Measurements from ENCODE around the gene MX1.

The MX1 gene

GRCh38 chr21:41480086-41480690, 54.1 kb downstream of the MX1 start:
- no peaks in the 10 kb centered on the region for H3K9me3 ChIP-seq (ENCODE audit: control insufficient read depth, low read length)
- no peak overlapping the region for H3K4me3 ChIP-seq (ENCODE audit: extremely low read depth, insufficient read depth, low read length, poor library complexity, severe bottlenecking)
- H3K4me1 ChIP-seq (ENCODE audit: control insufficient read depth, insufficient read depth, low read length, poor library complexity, severe bottlenecking), result peaks cover 14% of the 10 kb centered on the region
- H3K27ac ChIP-seq (ENCODE audit: low read depth, low read length, severe bottlenecking), result no peak overlapping the region
- WGBS, 2 experiments (ENCODE audit: insufficient coverage in 2 of 2), result 92% methylated on average over 13 to 17 of the region's 17 CpGs
- no peaks in the 10 kb centered on the region for H3K36me3 ChIP-seq (ENCODE audit: control insufficient read depth, insufficient read depth, low read length)

- no peaks in the 10 kb centered on the region for H3K36me3 ChIP-seq (ENCODE audit: control insufficient read depth, insufficient read depth, low read length)
- whole genome bisulfite sequencing, 2 experiments (ENCODE audit: insufficient coverage in 2 of 2), result 89 to 93% methylated on average over 7 of the region's 8 CpGs
- peaks cover 19% of the 10 kb centered on the region for H3K4me1 ChIP-seq (ENCODE audit: control insufficient read depth, insufficient read depth, low read length, poor library complexity, severe bottlenecking)
- H3K4me3 ChIP-seq (ENCODE audit: extremely low read depth, insufficient read depth, low read length, poor library complexity, severe bottlenecking), result no peak overlapping the region
- no peaks in the 10 kb centered on the region for H3K9me3 ChIP-seq (ENCODE audit: control insufficient read depth, low read length)
- no peak overlapping the region for H3K27ac ChIP-seq (ENCODE audit: low read depth, low read length, severe bottlenecking)
These were observed 55.2 kb downstream of the MX1 start for GRCh38 chr21:41481191-41481590.

- no peak overlapping the region for H3K4me3 ChIP-seq (ENCODE audit: extremely low read depth, insufficient read depth, low read length, poor library complexity, severe bottlenecking)
- no peak overlapping the region for H3K27ac ChIP-seq (ENCODE audit: low read depth, low read length, severe bottlenecking)
- H3K4me1 ChIP-seq (ENCODE audit: control insufficient read depth, insufficient read depth, low read length, poor library complexity, severe bottlenecking), result peaks cover 27% of the 10 kb centered on the region
- no peaks in the 10 kb centered on the region for H3K36me3 ChIP-seq (ENCODE audit: control insufficient read depth, insufficient read depth, low read length)
- 78 to 95% methylated on average over 5 to 6 of the region's 6 CpGs for WGBS, 2 experiments (ENCODE audit: insufficient coverage in 2 of 2)
- H3K9me3 ChIP-seq (ENCODE audit: control insufficient read depth, low read length), result no peaks in the 10 kb centered on the region
These were observed 56.3 kb downstream of the MX1 start for GRCh38 chr21:41482301-41482700.

- WGBS, 2 experiments (ENCODE audit: insufficient coverage in 2 of 2), result 90 to 94% methylated on average over 4 to 5 of the region's 6 CpGs
- H3K4me3 ChIP-seq (ENCODE audit: extremely low read depth, insufficient read depth, low read length, poor library complexity, severe bottlenecking), result no peak overlapping the region
- H3K9me3 ChIP-seq (ENCODE audit: control insufficient read depth, low read length), result no peaks in the 10 kb centered on the region
- peaks cover 21% of the 10 kb centered on the region for H3K4me1 ChIP-seq (ENCODE audit: control insufficient read depth, insufficient read depth, low read length, poor library complexity, severe bottlenecking)
- H3K36me3 ChIP-seq (ENCODE audit: control insufficient read depth, insufficient read depth, low read length), result no peaks in the 10 kb centered on the region
- H3K27ac ChIP-seq (ENCODE audit: low read depth, low read length, severe bottlenecking), result no peak overlapping the region
These were observed 56.9 kb downstream of the MX1 start for GRCh38 chr21:41482980-41483379.

GRCh38 chr21:41483415-41483814, 57.4 kb downstream of the MX1 start:
- Histone ChIP-seq H3K36me3 (ENCODE audit: control insufficient read depth, insufficient read depth, low read length) (no peaks in the 10 kb centered on the region), H3K4me3 (ENCODE audit: extremely low read depth, insufficient read depth, low read length, poor library complexity, severe bottlenecking) (no peak overlapping the region), H3K4me1 (ENCODE audit: control insufficient read depth, insufficient read depth, low read length, poor library complexity, severe bottlenecking) (peaks cover 21% of the 10 kb centered on the region), H3K9me3 (ENCODE audit: control insufficient read depth, low read length) (no peaks in the 10 kb centered on the region), H3K27ac (ENCODE audit: low read depth, low read length, severe bottlenecking) (no peak overlapping the region)
- WGBS, 2 experiments (ENCODE audit: insufficient coverage in 2 of 2), result no CpG with 5 or more reads among the region's 12 CpGs

- WGBS, 2 experiments (ENCODE audit: insufficient coverage in 2 of 2), result 83 to 90% methylated on average over 1 to 2 of the region's 4 CpGs
- no peaks in the 10 kb centered on the region for H3K36me3 ChIP-seq (ENCODE audit: control insufficient read depth, insufficient read depth, low read length)
- no peaks in the 10 kb centered on the region for H3K9me3 ChIP-seq (ENCODE audit: control insufficient read depth, low read length)
- H3K27ac ChIP-seq (ENCODE audit: low read depth, low read length, severe bottlenecking), result no peak overlapping the region
- H3K4me3 ChIP-seq (ENCODE audit: extremely low read depth, insufficient read depth, low read length, poor library complexity, severe bottlenecking), result no peak overlapping the region
- H3K4me1 ChIP-seq (ENCODE audit: control insufficient read depth, insufficient read depth, low read length, poor library complexity, severe bottlenecking), result peaks cover 21% of the 10 kb centered on the region
These were observed 57.9 kb downstream of the MX1 start for GRCh38 chr21:41483973-41484372.

- H3K4me1 ChIP-seq (ENCODE audit: control insufficient read depth, insufficient read depth, low read length, poor library complexity, severe bottlenecking), result peaks cover 15% of the 10 kb centered on the region
- peak overlapping the region; percentile 36 for H3K27ac ChIP-seq (ENCODE audit: low read depth, low read length, severe bottlenecking)
- H3K4me3 ChIP-seq (ENCODE audit: extremely low read depth, insufficient read depth, low read length, poor library complexity, severe bottlenecking), result no peak overlapping the region
- no peaks in the 10 kb centered on the region for H3K36me3 ChIP-seq (ENCODE audit: control insufficient read depth, insufficient read depth, low read length)
- WGBS, 2 experiments (ENCODE audit: insufficient coverage in 2 of 2), result 100% methylated on average over 1 of the region's 6 CpGs; no CpG with 5 or more reads in 1 of the 2 experiments
- H3K9me3 ChIP-seq (ENCODE audit: control insufficient read depth, low read length), result no peaks in the 10 kb centered on the region
These were observed 61.0 kb downstream of the MX1 start for GRCh38 chr21:41487082-41487481.

GRCh38 chr21:41488080-41488479, 62.0 kb downstream of the MX1 start:
- H3K4me3 ChIP-seq (ENCODE audit: extremely low read depth, insufficient read depth, low read length, poor library complexity, severe bottlenecking), result no peak overlapping the region
- no peaks in the 10 kb centered on the region for H3K36me3 ChIP-seq (ENCODE audit: control insufficient read depth, insufficient read depth, low read length)
- H3K27ac ChIP-seq (ENCODE audit: low read depth, low read length, severe bottlenecking), result no peak overlapping the region
- 94 to 96% methylated on average over 11 to 12 of the region's 14 CpGs for WGBS, 2 experiments (ENCODE audit: insufficient coverage in 2 of 2)
- H3K9me3 ChIP-seq (ENCODE audit: control insufficient read depth, low read length), result no peaks in the 10 kb centered on the region
- H3K4me1 ChIP-seq (ENCODE audit: control insufficient read depth, insufficient read depth, low read length, poor library complexity, severe bottlenecking), result peaks cover 15% of the 10 kb centered on the region

- H3K4me1 ChIP-seq (ENCODE audit: control insufficient read depth, insufficient read depth, low read length, poor library complexity, severe bottlenecking), result peaks cover 15% of the 10 kb centered on the region
- no peak overlapping the region for H3K4me3 ChIP-seq (ENCODE audit: extremely low read depth, insufficient read depth, low read length, poor library complexity, severe bottlenecking)
- no peak overlapping the region for H3K27ac ChIP-seq (ENCODE audit: low read depth, low read length, severe bottlenecking)
- H3K36me3 ChIP-seq (ENCODE audit: control insufficient read depth, insufficient read depth, low read length), result no peaks in the 10 kb centered on the region
- 66 to 82% methylated on average over 3 of the region's 7 CpGs for WGBS, 2 experiments (ENCODE audit: insufficient coverage in 2 of 2)
- no peaks in the 10 kb centered on the region for H3K9me3 ChIP-seq (ENCODE audit: control insufficient read depth, low read length)
These were observed 63.3 kb downstream of the MX1 start for GRCh38 chr21:41489329-41489728.

- no peaks in the 10 kb centered on the region for H3K9me3 ChIP-seq (ENCODE audit: control insufficient read depth, low read length)
- H3K36me3 ChIP-seq (ENCODE audit: control insufficient read depth, insufficient read depth, low read length), result no peaks in the 10 kb centered on the region
- no peak overlapping the region for H3K27ac ChIP-seq (ENCODE audit: low read depth, low read length, severe bottlenecking)
- 68 to 76% methylated on average over 3 to 4 of the region's 4 CpGs for WGBS, 2 experiments (ENCODE audit: insufficient coverage in 2 of 2)
- H3K4me3 ChIP-seq (ENCODE audit: extremely low read depth, insufficient read depth, low read length, poor library complexity, severe bottlenecking), result no peak overlapping the region
- peaks cover 15% of the 10 kb centered on the region for H3K4me1 ChIP-seq (ENCODE audit: control insufficient read depth, insufficient read depth, low read length, poor library complexity, severe bottlenecking)
These were observed 64.3 kb downstream of the MX1 start for GRCh38 chr21:41490330-41490729.

- H3K4me1 ChIP-seq (ENCODE audit: control insufficient read depth, insufficient read depth, low read length, poor library complexity, severe bottlenecking), result peaks cover 8% of the 10 kb centered on the region
- H3K4me3 ChIP-seq (ENCODE audit: extremely low read depth, insufficient read depth, low read length, poor library complexity, severe bottlenecking), result no peak overlapping the region
- WGBS, 2 experiments (ENCODE audit: insufficient coverage in 2 of 2), result 90 to 97% methylated on average over 2 of the region's 6 CpGs
- H3K9me3 ChIP-seq (ENCODE audit: control insufficient read depth, low read length), result no peaks in the 10 kb centered on the region
- H3K36me3 ChIP-seq (ENCODE audit: control insufficient read depth, insufficient read depth, low read length), result no peaks in the 10 kb centered on the region
- no peak overlapping the region for H3K27ac ChIP-seq (ENCODE audit: low read depth, low read length, severe bottlenecking)
These were observed 65.4 kb downstream of the MX1 start for GRCh38 chr21:41491412-41491811.
